HepG2 (cell line): ENCODE measurements around the gene DMRTB1. TPM values are rescaled to one million over a fixed set of nuclear protein-coding genes. Genes with fewer than 3 reads are reported as not detected.

Experiments used
- ATAC-seq: fragments of 200-7000 bp; cut with Tn5 transposase; 3 replicates; pipeline ENCODE4 v1.9.1; 2020; ENCODE audit warnings: mild to moderate bottlenecking, moderate library complexity
- BruUV-seq: library from RNA; stranded (reverse); fragments of 400-500 nt; replicated peaks from 2 replicates; lab custom pipeline; 2021; lab: Mats Ljungman, UMichigan
- CTCF ChIA-PET: fragments of 300-600 bp; formaldehyde crosslinking; extraction: SDS; loops from one replicate; lab custom pipeline; 2021; ENCODE audit warnings: low total read pairs, inconsistent platforms, low intra/inter-chr PET ratio; lab: Yijun Ruan, JAX
- POLR2A ChIA-PET: fragments of 350-600 bp; sonication (Branson Sonifier 250); formaldehyde crosslinking; loops from one replicate; lab custom pipeline; 2020; ENCODE audit warnings: antibody characterized with exemption, inconsistent platforms; lab: Yijun Ruan, JAX
- DNase-seq: peaks from one replicate; pipeline ENCODE4 v3.0.0-alpha.2; 2015; ENCODE audit warnings: low spot score
- FAIRE-seq: peaks from 3 replicates; lab custom pipeline; 2011; peaks lifted over from hg19 to GRCh38; lab: Jason Lieb, UNC
- H2AFZ ChIP-seq: one replicate; pipeline ENCODE4 v1.6.1; 2011; ENCODE audit warnings: low read length, inconsistent platforms
- H3K27ac ChIP-seq: fragments of 300-600 bp; 3 replicates; pipeline ENCODE4 v1.8.0; 2011; ENCODE audit warnings: mixed run types, mild to moderate bottlenecking, mixed read lengths, low read length, inconsistent platforms; ENCODE audit not compliant: insufficient read depth; ENCODE audit errors: extremely low read length
- H3K27me3 ChIP-seq, 2 experiments: fragments of 200-600 bp in 1 of 2; 2 replicates in 1 of 2; 3 replicates in 1 of 2; pipeline versions ENCODE4 v1.6.0 to v1.8.0; 2011; ENCODE audit warnings: low read length in 2 of 2, mild to moderate bottlenecking in 2 of 2, moderate library complexity in 2 of 2, inconsistent platforms in 1 of 2; ENCODE audit not compliant: insufficient read depth in 2 of 2, control insufficient read depth in 1 of 2
- H3K36me3 ChIP-seq, 2 experiments: fragments of 200-600 bp in 1 of 2; replicated peaks in 1 of 2; 2 replicates in 1 of 2; 3 replicates in 1 of 2; pipeline versions ENCODE4 v1.5.1 to v1.8.0; 2011; ENCODE audit warnings: low read length in 2 of 2, inconsistent platforms in 1 of 2; ENCODE audit not compliant: insufficient read depth in 2 of 2, control insufficient read depth in 1 of 2
- H3K4me1 ChIP-seq: 2 replicates; pipeline ENCODE4 v1.5.1; 2012; ENCODE audit warnings: low read length, inconsistent platforms; ENCODE audit not compliant: insufficient read depth
- H3K4me2 ChIP-seq: 2 replicates; pipeline ENCODE4 v1.6.0; 2011; ENCODE audit warnings: low read depth, low read length, inconsistent platforms
- H3K4me3 ChIP-seq, 3 experiments: fragments of 200-600 bp in 1 of 3; sonication (generic), shearing (Covaris generic) in 1 of 3; replicated peaks in 1 of 3; 2 replicates each; pipeline ENCODE4 v1.5.1; 2011 to 2016; ENCODE audit warnings: low read length in 3 of 3, inconsistent platforms in 2 of 3, low read depth in 2 of 3, mild to moderate bottlenecking in 2 of 3, control low read depth in 1 of 3, mixed read lengths in 1 of 3; ENCODE audit not compliant: insufficient read depth in 1 of 3
- H3K79me2 ChIP-seq: one replicate; pipeline ENCODE4 v1.6.1; 2011; ENCODE audit warnings: low read length, inconsistent platforms; ENCODE audit not compliant: insufficient read depth
- H3K9ac ChIP-seq: 2 replicates; pipeline ENCODE4 v1.6.0; 2011; ENCODE audit warnings: mild to moderate bottlenecking, low read depth, low read length, inconsistent platforms; ENCODE audit not compliant: insufficient read depth
- H3K9me3 ChIP-seq: 2 replicates; pipeline ENCODE4 v1.5.1; 2012; ENCODE audit warnings: mild to moderate bottlenecking, low read length
- H4K20me1 ChIP-seq: 2 replicates; pipeline ENCODE4 v1.6.0; 2011; ENCODE audit warnings: inconsistent platforms, mild to moderate bottlenecking, low read length, moderate library complexity; ENCODE audit not compliant: insufficient read depth
- EEA1 ChIP-seq: sonication (generic); formaldehyde crosslinking; IDR thresholded peaks from 2 replicates; pipeline ENCODE4 v1.5.1; 2020; ENCODE audit warnings: mild to moderate bottlenecking, missing genetic modification reagents, borderline replicate concordance
- HMGXB4 ChIP-seq, 2 experiments: sonication (generic) in 1 of 2; formaldehyde crosslinking in 1 of 2; IDR thresholded peaks; 2 replicates each; pipeline versions ENCODE4 v1.4.0 to v1.6.1; 2018 to 2020; ENCODE audit warnings: missing genetic modification reagents in 2 of 2, borderline replicate concordance in 1 of 2, low read depth in 1 of 2, mild to moderate bottlenecking in 1 of 2, missing biosample characterization in 1 of 2
- HNRNPL ChIP-seq: fragments of 200-400 bp; formaldehyde crosslinking; IDR thresholded peaks from 2 replicates; pipeline ENCODE4 v1.6.1; 2017; ENCODE audit warnings: mild to moderate bottlenecking, low read depth, low read length
- KMT2A ChIP-seq: sonication (generic); formaldehyde crosslinking; IDR thresholded peaks from 2 replicates; pipeline ENCODE4 v1.4.0; 2020; ENCODE audit warnings: missing genetic modification reagents
- MTERF4 ChIP-seq: sonication (generic); formaldehyde crosslinking; IDR thresholded peaks from 2 replicates; pipeline ENCODE4 v1.8.0; 2023; ENCODE audit warnings: mild to moderate bottlenecking, missing genetic modification reagents
- NR0B2 ChIP-seq: sonication (generic); formaldehyde crosslinking; IDR thresholded peaks from 2 replicates; pipeline ENCODE4 v1.4.0; 2020; ENCODE audit warnings: mild to moderate bottlenecking, missing genetic modification reagents
- PCBP1 ChIP-seq: fragments of 200-400 bp; formaldehyde crosslinking; IDR thresholded peaks from 2 replicates; pipeline ENCODE4 v1.6.1; 2017; ENCODE audit warnings: mild to moderate bottlenecking, low read depth, low read length, borderline replicate concordance
- POLR2A ChIP-seq, 2 experiments: IDR thresholded peaks; 2 replicates each; pipeline ENCODE4 v1.6.1; 2011; ENCODE audit warnings: low read depth in 2 of 2, low read length in 2 of 2, mild to moderate bottlenecking in 1 of 2, moderate library complexity in 1 of 2; ENCODE audit not compliant: insufficient read depth in 1 of 2
- SP5 ChIP-seq: IDR thresholded peaks from 2 replicates; pipeline ENCODE4 v1.6.1; 2016; ENCODE audit warnings: low read depth, borderline replicate concordance
- ZC3H4 ChIP-seq: sonication (generic); formaldehyde crosslinking; IDR thresholded peaks from 2 replicates; pipeline ENCODE4 v1.4.0; 2020; ENCODE audit warnings: missing genetic modification reagents, borderline replicate concordance
- ZNF326 ChIP-seq: sonication (generic); formaldehyde crosslinking; IDR thresholded peaks from 2 replicates; pipeline ENCODE4 v1.4.0; 2020; ENCODE audit warnings: missing genetic modification reagents, borderline replicate concordance
- ZNF33A ChIP-seq: sonication (generic); formaldehyde crosslinking; IDR thresholded peaks from 2 replicates; pipeline ENCODE4 v1.5.1; 2020; ENCODE audit warnings: missing genetic modification reagents, mild to moderate bottlenecking, moderate library complexity, borderline replicate concordance
- ZNF569 ChIP-seq: sonication (generic); formaldehyde crosslinking; IDR thresholded peaks from 2 replicates; pipeline ENCODE4 v1.5.0; 2020; ENCODE audit warnings: mild to moderate bottlenecking, missing genetic modification reagents, moderate library complexity, borderline replicate concordance
- ZNF598 ChIP-seq: sonication (generic); formaldehyde crosslinking; IDR thresholded peaks from 2 replicates; pipeline ENCODE4 v1.5.1; 2020; ENCODE audit warnings: mild to moderate bottlenecking, missing genetic modification reagents, borderline replicate concordance
- ZNF703 ChIP-seq: sonication (generic); formaldehyde crosslinking; IDR thresholded peaks from 2 replicates; pipeline ENCODE4 v1.5.1; 2020; ENCODE audit warnings: missing genetic modification reagents, mild to moderate bottlenecking, moderate library complexity, borderline replicate concordance
- ZNF724P ChIP-seq: sonication (generic); formaldehyde crosslinking; IDR thresholded peaks from 2 replicates; pipeline ENCODE4 v1.8.0; 2022; ENCODE audit warnings: missing genetic modification reagents, borderline replicate concordance
- ZNF749 ChIP-seq: sonication (generic); formaldehyde crosslinking; IDR thresholded peaks from 2 replicates; pipeline ENCODE4 v1.8.0; 2022; ENCODE audit warnings: mild to moderate bottlenecking, missing genetic modification reagents, moderate library complexity, borderline replicate concordance
- ZNF879 ChIP-seq: sonication (generic); formaldehyde crosslinking; IDR thresholded peaks from 2 replicates; pipeline ENCODE4 v1.8.1; 2023; ENCODE audit warnings: missing genetic modification reagents
- ZNF883 ChIP-seq: sonication (generic); formaldehyde crosslinking; IDR thresholded peaks from 2 replicates; pipeline ENCODE4 v1.5.1; 2020; ENCODE audit warnings: mild to moderate bottlenecking, missing genetic modification reagents; ENCODE audit errors: not compliant biosample characterization
- WGBS: methylation state at CpG from one replicate; pipeline ENCODE4 v1.1.6; 2017; ENCODE audit warnings: low lambda C conversion rate; 5-methylcytosine and 5-hydroxymethylcytosine counted together
- in situ Hi-C: cut with HindIII; loops from 2 replicates; pipeline ENCODE4 v1.10.0; 2017; ENCODE audit warnings: low pct_unique_long_range_greater_than_20kb; ENCODE audit not compliant: extremely low pct_ligation_motif_present
- intact Hi-C: fragments of 100-400 bp; cut with micrococcal nuclease; formaldehyde crosslinking; loops from one replicate; pipeline ENCODE4 v1.10.0; 2022; ENCODE audit not compliant: unreplicated experiment
- polyA plus RNA-seq, 8 experiments: library from polyadenylated mRNA; depleted of rRNA in 3 of 8; stranded (reverse) in 7 of 8; unstranded in 1 of 8; fragments of >200 nt; fragmentation: Illumina TruSeq in 4 of 8; extraction: Trizol in 4 of 8; gene quantifications; 2 replicates each; pipeline versions ENCODE4 v1.2.1 to v1.2.3, GENCODE V29; 2011 to 2016; ENCODE audit warnings: low read depth in 4 of 8, missing spikeins in 1 of 8, mixed read lengths in 1 of 8; ENCODE audit not compliant: insufficient read depth in 1 of 8
- total RNA-seq, 5 experiments: library from RNA; depleted of rRNA; stranded (reverse); fragments of >200 nt; fragmentation: Illumina TruSeq; extraction: Trizol; gene quantifications; 2 replicates each; pipeline ENCODE4 v1.2.3, GENCODE V29; 2016; ENCODE audit warnings: low read depth in 1 of 5

DMRTB1 gene
- total and polyA plus RNA-seq, 2 of the 13 experiments (the other 11 are each of a cell fraction or from before 2014, with no cell fraction given), result not detected

GRCh38 chr1:53440633-53441032 is 18.6 kb upstream of the DMRTB1 start (continued):
- TF ChIP-seq HMGXB4 (CRISPR knock-in tag; IDR thresholded peaks at IDR 0.05; ENCODE audit: borderline replicate concordance in 1 of 2, low read depth in 1 of 2), result no peak
- no peak for TF ChIP-seq NR0B2 (CRISPR knock-in tag)
- no peak for TF ChIP-seq ZC3H4 (CRISPR knock-in tag)
- TF ChIP-seq ZNF598 (CRISPR knock-in tag), result no peak
- TF ChIP-seq POLR2A (IDR thresholded peaks at IDR 0.05; ENCODE audit: insufficient read depth in 1 of 2, low read depth in 2 of 2, low read length in 2 of 2), result no peak
- TF ChIP-seq EEA1 (CRISPR knock-in tag), result no peak
- no peak for TF ChIP-seq PCBP1
- TF ChIP-seq ZNF749 (CRISPR knock-in tag), result no peak
- TF ChIP-seq MTERF4 (CRISPR knock-in tag), result no peak
- TF ChIP-seq SP5 (CRISPR knock-in tag), result no peak

- FAIRE-seq (no peak), ATAC-seq (no peak), DNase-seq (no peak)
- ChIA-PET CTCF (no interaction called here), POLR2A (no interaction called here)
- no peak overlapping the region for H3K27ac ChIP-seq
- intact Hi-C loops (no loop called here), in situ Hi-C loops (no loop called here)
- H3K9me3 ChIP-seq, result no peaks in the 10 kb centered on the region
- 0% methylated on average over 2 of the region's 2 CpGs for WGBS
- no peaks in the 10 kb centered on the region; a peak in 1 of 5 replicates for H3K27me3 ChIP-seq
- H2AFZ ChIP-seq, result no peak overlapping the region
- no TSS peak for BruUV-seq
- no peak overlapping the region for H3K4me2 ChIP-seq
- TF ChIP-seq ZNF569 (CRISPR knock-in tag) (no peak), ZNF33A (CRISPR knock-in tag) (no peak), KMT2A (CRISPR knock-in tag) (no peak), HNRNPL (no peak), ZNF724P (CRISPR knock-in tag) (no peak), ZNF326 (CRISPR knock-in tag) (no peak), ZNF883 (no peak), ZNF879 (CRISPR knock-in tag) (no peak), ZNF703 (CRISPR knock-in tag) (no peak)
- H3K9ac ChIP-seq, result no peak overlapping the region
- no peaks in the 10 kb centered on the region for H4K20me1 ChIP-seq
- no peak overlapping the region for H3K4me3 ChIP-seq
- H3K79me2 ChIP-seq, result no peaks in the 10 kb centered on the region
- H3K36me3 ChIP-seq, result no peaks in the 10 kb centered on the region
- H3K4me1 ChIP-seq, result no peaks in the 10 kb centered on the region
These were observed 16.9 kb upstream of the DMRTB1 start for GRCh38 chr1:53442299-53442698.
